Suprapubic skin (tissue), 4 donors: ENCODE data around the gene PARP1. TPM values are rescaled to one million over a fixed set of nuclear protein-coding genes. Genes with fewer than 3 reads are reported as not detected.
"Not testable (repeated sequence)": the region's sequence is repeated elsewhere in the genome, so short reads cannot be mapped to it uniquely, and the experiment has no call there.

ENCODE experiments used
- DNase-seq, 2 donors: peaks; one replicate each; pipeline ENCODE4 v3.0.0-alpha.2; 2019; ENCODE audit warnings: low spot score in 2 of 2
- H3K27ac ChIP-seq: fragments of 200-600 bp; sonication (generic); one replicate; pipeline ENCODE4 v1.5.1; 2019
- H3K27me3 ChIP-seq: fragments of 200-600 bp; sonication (generic); one replicate; pipeline ENCODE4 v1.5.1; 2019
- H3K36me3 ChIP-seq: fragments of 200-600 bp; sonication (generic); one replicate; pipeline ENCODE4 v1.5.1; 2019
- H3K4me1 ChIP-seq: fragments of 200-600 bp; sonication (generic); one replicate; pipeline ENCODE4 v1.5.1; 2019
- H3K4me3 ChIP-seq: fragments of 200-600 bp; sonication (generic); one replicate; pipeline ENCODE4 v1.5.1; 2019; ENCODE audit warnings: mild to moderate bottlenecking
- H3K9me3 ChIP-seq: fragments of 200-600 bp; sonication (generic); one replicate; pipeline ENCODE4 v1.5.1; 2019
- EP300 ChIP-seq: sonication (generic); formaldehyde crosslinking; IDR thresholded peaks from one replicate; pipeline ENCODE4 v1.6.1; 2017; ENCODE audit warnings: antibody characterized with exemption
- POLR2A ChIP-seq, 2 donors: fragments of 450-650 bp; IDR thresholded peaks; one replicate each; pipeline ENCODE4 v1.6.1; 2017; ENCODE audit warnings: antibody characterized with exemption in 2 of 2, mild to moderate bottlenecking in 2 of 2, moderate library complexity in 2 of 2
- POLR2AphosphoS5 ChIP-seq, 3 donors: sonication (generic); formaldehyde crosslinking; IDR thresholded peaks; one replicate each; pipeline ENCODE4 v1.6.1; 2017; ENCODE audit warnings: antibody characterized with exemption in 3 of 3
- WGBS: methylation state at CpG from one replicate; pipeline ENCODE4 v1.1.5; 2018; 5-methylcytosine and 5-hydroxymethylcytosine counted together
- total RNA-seq, 4 donors: library from RNA; depleted of rRNA; stranded (reverse); fragments of >200 nt; gene quantifications; one replicate each; pipeline ENCODE4 v1.1.0, GENCODE V29; 2016
- TF ChIP-seq, protein P1 (sequence below), 2 donors: fragments of 200-600 bp in 1 of 2; fragments of 450-650 bp in 1 of 2; sonication (generic) in 1 of 2; IDR thresholded peaks; one replicate each; pipeline ENCODE4 v1.5.1; 2016 to 2019; ENCODE audit warnings: antibody characterized with exemption in 2 of 2, mild to moderate bottlenecking in 1 of 2, moderate library complexity in 1 of 2

PARP1 gene
- total RNA-seq, 4 donors from 2014 or later, result 55.7 to 70.0 (median 60.6) TPM

DNA sequence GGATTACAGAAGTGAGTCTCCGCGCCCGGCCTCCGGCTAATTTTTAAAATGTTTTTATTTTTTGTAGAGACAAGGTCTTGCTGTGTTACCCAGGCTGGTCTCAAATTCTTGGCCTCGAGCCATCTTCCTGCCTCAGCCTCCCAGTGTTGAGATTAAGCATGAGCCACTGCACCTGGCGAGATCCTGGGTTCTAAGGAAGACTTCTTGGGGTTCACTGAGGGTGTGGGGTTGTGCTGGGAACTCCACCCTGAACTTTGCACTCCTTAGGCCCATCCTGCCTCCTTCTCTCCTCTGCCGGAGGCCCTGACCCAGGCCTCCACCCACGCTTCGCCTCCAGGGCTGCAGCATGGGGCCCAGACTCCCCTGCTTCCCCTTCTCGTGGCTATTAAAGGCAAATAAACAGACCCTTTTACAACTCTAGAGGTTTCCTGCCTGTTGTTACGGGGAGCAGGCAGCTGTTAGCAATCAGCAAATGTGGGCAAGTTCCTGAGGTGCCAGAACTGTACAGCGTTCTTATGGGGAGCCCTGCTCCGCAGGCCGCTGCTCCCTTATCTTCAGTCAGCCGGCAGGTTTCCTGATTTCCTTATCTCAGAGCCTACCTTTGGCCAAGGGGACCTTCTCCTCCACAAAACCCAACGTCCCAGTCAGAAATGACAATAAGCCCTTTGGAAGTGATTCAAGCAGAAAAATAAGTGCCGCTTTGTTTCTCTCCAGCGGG lies 57.9 kb downstream of the PARP1 start:
- H3K27ac ChIP-seq, result no peak overlapping the region
- WGBS, result 55% methylated on average over 18 of the region's 18 CpGs
- no peaks in the 10 kb centered on the region for H3K36me3 ChIP-seq
- H3K4me3 ChIP-seq, result no peak overlapping the region
- no peaks in the 10 kb centered on the region for H3K27me3 ChIP-seq
- DNase-seq, result no peak
- no peak for TF ChIP-seq EP300
- TF ChIP-seq POLR2AphosphoS5 (IDR thresholded peaks at IDR 0.05), result no peak
- TF ChIP-seq, protein P1, sequence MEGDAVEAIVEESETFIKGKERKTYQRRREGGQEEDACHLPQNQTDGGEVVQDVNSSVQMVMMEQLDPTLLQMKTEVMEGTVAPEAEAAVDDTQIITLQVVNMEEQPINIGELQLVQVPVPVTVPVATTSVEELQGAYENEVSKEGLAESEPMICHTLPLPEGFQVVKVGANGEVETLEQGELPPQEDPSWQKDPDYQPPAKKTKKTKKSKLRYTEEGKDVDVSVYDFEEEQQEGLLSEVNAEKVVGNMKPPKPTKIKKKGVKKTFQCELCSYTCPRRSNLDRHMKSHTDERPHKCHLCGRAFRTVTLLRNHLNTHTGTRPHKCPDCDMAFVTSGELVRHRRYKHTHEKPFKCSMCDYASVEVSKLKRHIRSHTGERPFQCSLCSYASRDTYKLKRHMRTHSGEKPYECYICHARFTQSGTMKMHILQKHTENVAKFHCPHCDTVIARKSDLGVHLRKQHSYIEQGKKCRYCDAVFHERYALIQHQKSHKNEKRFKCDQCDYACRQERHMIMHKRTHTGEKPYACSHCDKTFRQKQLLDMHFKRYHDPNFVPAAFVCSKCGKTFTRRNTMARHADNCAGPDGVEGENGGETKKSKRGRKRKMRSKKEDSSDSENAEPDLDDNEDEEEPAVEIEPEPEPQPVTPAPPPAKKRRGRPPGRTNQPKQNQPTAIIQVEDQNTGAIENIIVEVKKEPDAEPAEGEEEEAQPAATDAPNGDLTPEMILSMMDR (IDR thresholded peaks at IDR 0.05), result no peak
- no peak for TF ChIP-seq POLR2A (IDR thresholded peaks at IDR 0.05)
- H3K9me3 ChIP-seq, result no peaks in the 10 kb centered on the region
- H3K4me1 ChIP-seq, result no peaks in the 10 kb centered on the region

DNA sequence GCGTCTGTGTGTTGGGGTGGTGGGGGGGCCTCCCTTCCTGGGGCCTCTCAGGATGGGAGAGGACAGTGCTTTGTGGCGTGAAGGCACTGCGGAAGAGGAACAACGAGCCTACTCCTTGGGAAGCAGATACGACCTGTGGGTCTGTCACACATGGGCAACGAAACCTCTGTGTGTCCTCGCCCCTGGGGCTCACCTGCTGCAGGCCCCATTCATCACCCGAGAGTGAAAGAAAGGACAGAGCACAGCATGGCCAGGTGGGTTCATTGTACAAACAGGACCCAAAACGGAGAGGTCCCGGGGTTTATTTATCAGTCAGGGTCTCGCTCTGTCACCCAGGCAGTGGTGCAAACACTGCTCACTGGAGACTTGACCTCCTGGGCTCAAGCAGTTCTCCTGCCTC lies 58.8 kb downstream of the PARP1 start:
- H3K36me3 ChIP-seq, result no peaks in the 10 kb centered on the region
- H3K4me3 ChIP-seq, result no peak overlapping the region
- no peaks in the 10 kb centered on the region for H3K9me3 ChIP-seq
- no peaks in the 10 kb centered on the region for H3K4me1 ChIP-seq
- H3K27me3 ChIP-seq, result no peaks in the 10 kb centered on the region
- TF ChIP-seq, protein P1 (IDR thresholded peaks at IDR 0.05), result no peak
- TF ChIP-seq EP300, result no peak
- no peak overlapping the region for H3K27ac ChIP-seq
- DNase-seq, result no peak
- 88% methylated on average over 11 of the region's 11 CpGs for WGBS

DNA sequence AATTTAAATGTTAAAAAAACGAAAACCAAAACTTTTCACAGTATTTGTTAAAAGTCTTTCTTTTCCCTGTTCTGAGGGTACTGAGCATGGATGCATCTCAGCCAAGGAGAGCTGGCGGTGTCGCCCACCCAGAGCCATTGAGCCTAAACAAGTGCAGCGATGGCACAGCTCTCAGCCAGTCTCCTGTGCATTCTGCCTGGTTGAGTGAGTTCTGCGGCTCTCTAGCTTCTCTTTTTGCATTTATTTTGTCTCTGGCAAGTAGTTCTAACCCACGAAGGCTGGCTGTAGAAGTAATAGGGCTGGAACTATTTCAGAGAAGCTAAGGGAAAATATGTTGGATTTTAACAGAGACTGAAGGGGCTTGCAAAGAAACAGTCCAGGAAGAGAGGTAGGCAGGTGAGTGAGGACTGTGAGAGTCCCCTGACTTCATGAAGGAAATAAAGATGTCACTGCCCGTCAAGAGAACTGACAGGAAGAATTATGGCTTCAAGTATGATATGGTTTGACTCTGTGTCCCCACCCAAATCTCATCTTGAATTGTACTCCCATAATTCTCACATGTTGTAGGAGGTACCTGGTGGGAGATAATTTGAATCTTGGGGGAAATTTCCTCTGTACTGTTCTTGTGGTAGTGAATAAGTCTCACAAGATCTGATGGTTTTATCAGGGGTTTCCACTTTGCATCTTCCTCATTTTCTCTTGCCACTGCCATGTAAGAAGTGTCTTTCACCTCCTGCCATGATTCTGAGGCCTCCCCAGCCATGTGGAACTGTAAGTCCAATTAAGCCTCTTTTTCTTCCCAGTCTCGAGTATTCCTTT lies 63.2 kb downstream of the PARP1 start:
- H3K27me3 ChIP-seq, result no peaks in the 10 kb centered on the region
- DNase-seq, result no peak
- TF ChIP-seq POLR2AphosphoS5 (IDR thresholded peaks at IDR 0.05), result no peak
- no peak for TF ChIP-seq POLR2A (IDR thresholded peaks at IDR 0.05)
- TF ChIP-seq, protein P1 (IDR thresholded peaks at IDR 0.05), result no peak
- TF ChIP-seq EP300, result no peak
- no peaks in the 10 kb centered on the region for H3K9me3 ChIP-seq
- H3K4me1 ChIP-seq, result no peaks in the 10 kb centered on the region
- WGBS, result 75% methylated on average over 8 of the region's 8 CpGs
- no peak overlapping the region for H3K27ac ChIP-seq
- no peaks in the 10 kb centered on the region for H3K36me3 ChIP-seq
- no peak overlapping the region for H3K4me3 ChIP-seq

DNA sequence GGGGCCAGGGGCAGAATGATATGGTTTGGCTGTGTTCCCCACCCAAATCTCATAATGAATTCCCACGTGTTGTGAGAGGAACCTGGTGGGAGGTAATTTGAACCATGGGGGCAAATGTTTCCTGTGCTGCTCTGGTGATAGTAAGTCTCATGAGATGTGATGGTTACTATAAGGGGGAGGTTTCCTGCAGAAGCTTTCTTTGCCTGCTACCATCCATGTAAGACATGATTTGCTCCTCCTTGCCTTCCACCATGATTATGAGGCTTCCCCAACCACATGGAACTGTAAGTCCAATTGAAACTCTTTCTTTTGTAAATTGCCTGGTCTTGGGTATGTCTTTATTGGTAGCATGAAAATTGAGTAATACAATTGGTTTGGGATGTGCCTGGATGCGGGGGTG lies 65.2 kb downstream of the PARP1 start:
- no peaks in the 10 kb centered on the region for H3K27me3 ChIP-seq
- no peaks in the 10 kb centered on the region for H3K36me3 ChIP-seq
- H3K4me1 ChIP-seq, result no peaks in the 10 kb centered on the region
- no peak for DNase-seq
- H3K9me3 ChIP-seq, result no peaks in the 10 kb centered on the region
- 73% methylated on average over 2 of the region's 2 CpGs for WGBS
- no peak overlapping the region for H3K27ac ChIP-seq
- TF ChIP-seq EP300 (no peak), POLR2A (IDR thresholded peaks at IDR 0.05) (no peak), POLR2AphosphoS5 (IDR thresholded peaks at IDR 0.05) (no peak)
- TF ChIP-seq, protein P1 (IDR thresholded peaks at IDR 0.05), result no peak
- no peak overlapping the region for H3K4me3 ChIP-seq

DNA sequence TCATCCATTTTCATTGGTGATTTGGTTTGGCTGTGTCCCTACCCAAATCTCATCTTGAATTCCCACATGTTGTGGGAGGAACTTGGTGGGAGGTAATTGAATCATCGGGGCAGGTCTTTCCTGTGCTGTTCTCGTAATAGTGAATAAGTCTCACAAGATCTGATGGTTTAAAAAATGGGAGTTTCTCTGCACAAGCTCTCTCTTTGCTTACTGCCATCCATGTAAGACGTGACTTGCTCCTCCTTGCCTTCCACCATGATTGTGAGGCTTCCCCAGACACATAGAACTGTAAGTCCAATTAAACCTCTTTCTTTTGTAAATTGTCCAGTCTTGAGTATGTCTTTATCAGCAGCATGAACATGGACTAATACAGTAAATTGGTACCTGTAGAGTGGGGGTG lies 67.8 kb downstream of the PARP1 start:
- H3K4me3 ChIP-seq, H3K36me3 ChIP-seq, H3K9me3 ChIP-seq, H3K27me3 ChIP-seq, H3K27ac ChIP-seq, DNase-seq, H3K4me1 ChIP-seq: not testable (repeated sequence)
- WGBS, result 88% methylated on average over 3 of the region's 3 CpGs
